H1 (cell line): Measurements from ENCODE around the gene HID1. TPM values are rescaled to one million over a fixed set of nuclear protein-coding genes. Genes with fewer than 3 reads are reported as not detected.

Experiments
- ASH2L ChIP-seq: fragments of 200-600, 300-600 bp; sonication (generic); IDR thresholded peaks from one replicate; pipeline ENCODE4 v1.7.1; 2017; ENCODE audit warnings: low read length
- CBX8 ChIP-seq: fragments of 300-800, 300-1000 bp; sonication (generic); IDR thresholded peaks from 2 replicates; pipeline ENCODE4 v1.7.1; 2016; ENCODE audit warnings: low read depth, low read length, borderline replicate concordance
- CHD7 ChIP-seq: fragments of 300-600 bp; sonication (generic); IDR thresholded peaks from 2 replicates; pipeline ENCODE4 v1.7.1; 2012; ENCODE audit warnings: low read length, moderate library complexity, mild to moderate bottlenecking, inconsistent platforms; ENCODE audit not compliant: insufficient replicate concordance
- CTCF ChIP-seq, 3 experiments: IDR thresholded peaks; 1 replicate in 2 of 3; 2 replicates in 1 of 3; pipeline versions ENCODE4 v1.5.1 to v1.6.1; 2011; ENCODE audit warnings: low read length in 3 of 3, mild to moderate bottlenecking in 3 of 3, inconsistent platforms in 2 of 3, low read depth in 1 of 3, moderate library complexity in 1 of 3; ENCODE audit not compliant: insufficient read depth in 1 of 3; ENCODE audit errors: control extremely low read depth in 1 of 3
- GTF2F1 ChIP-seq: IDR thresholded peaks from 2 replicates; pipeline ENCODE4 v1.6.1; 2012; ENCODE audit warnings: low read depth, low read length, improper control_type of control experiment, borderline replicate concordance
- KDM5A ChIP-seq: fragments of 200-600 bp; IDR thresholded peaks from 2 replicates; pipeline ENCODE4 v1.7.1; 2012; ENCODE audit warnings: mild to moderate bottlenecking, low read length, inconsistent platforms, mixed read lengths
- MAFK ChIP-seq: IDR thresholded peaks from 2 replicates; pipeline ENCODE4 v1.6.1; 2012; ENCODE audit warnings: low read depth, mild to moderate bottlenecking, improper control_type of control experiment, low read length
- POLR2A ChIP-seq, 2 experiments: IDR thresholded peaks; 1 replicate in 1 of 2; 2 replicates in 1 of 2; pipeline ENCODE4 v1.6.1; 2011; ENCODE audit warnings: low read depth in 2 of 2, low read length in 2 of 2, mild to moderate bottlenecking in 2 of 2; ENCODE audit errors: control extremely low read depth in 1 of 2
- POLR2AphosphoS5 ChIP-seq: IDR thresholded peaks from 2 replicates; pipeline ENCODE4 v1.6.1; 2011; ENCODE audit warnings: low read depth, low read length
- polyA plus RNA-seq, 7 experiments: library from polyadenylated mRNA; depleted of rRNA in 3 of 7; stranded (reverse) in 5 of 7; unstranded in 2 of 7; fragments of >200 nt in 5 of 7; fragments of 200-250 nt in 2 of 7; gene quantifications; 1 replicate in 5 of 7; 2 replicates in 1 of 7; 4 replicates in 1 of 7; pipeline versions ENCODE4 v1.2.1 to v1.2.3, GENCODE V29; 2011 to 2013; ENCODE audit warnings: missing spikeins in 2 of 7, mixed read lengths in 2 of 7
- total RNA-seq: library from RNA; stranded (reverse); fragmentation: NEBNext Ultra II Directional; extraction: Animal tissue kit (Norgen Biotek cat#: 25700); gene quantifications from 2 replicates; pipeline ENCODE4 v1.2.1, GENCODE V29; 2021

HID1 gene
- total and polyA plus RNA-seq, 2 of the 8 experiments (the other 6 are each of a cell fraction or from before 2014, with no cell fraction given) = 15.1 to 25.9 TPM

DNA sequence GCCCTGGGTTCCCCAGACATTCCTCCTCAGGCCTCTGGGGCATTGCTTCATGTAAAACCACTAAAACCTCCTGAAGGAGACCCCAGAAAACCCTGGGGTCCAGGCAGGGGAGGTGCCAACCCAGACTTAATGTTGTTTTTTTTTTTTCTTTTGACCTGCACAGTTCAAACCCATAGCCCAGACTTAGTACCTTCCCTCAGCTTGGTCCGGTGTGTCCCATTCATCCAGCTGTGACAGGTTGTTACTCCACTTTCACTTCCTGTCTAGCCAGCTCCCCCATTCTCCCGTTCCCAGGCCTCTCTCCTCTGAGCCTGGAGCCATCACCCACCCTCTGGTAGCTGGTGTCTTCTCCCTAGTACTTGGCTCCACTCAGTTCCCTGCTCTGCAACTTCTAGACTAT is 19.7 kb upstream of the HID1 start (continued):
- no peak for TF ChIP-seq CHD7
- TF ChIP-seq KDM5A = no peak
- no peak for TF ChIP-seq POLR2A (IDR thresholded peaks at IDR 0.05; ENCODE audit: control extremely low read depth in 1 of 2, low read depth in 2 of 2, low read length in 2 of 2)
- TF ChIP-seq CBX8 = no peak
- TF ChIP-seq GTF2F1 = no peak
- no peak for TF ChIP-seq POLR2AphosphoS5
- TF ChIP-seq MAFK = no peak
- no peak for TF ChIP-seq ASH2L
- no peak for TF ChIP-seq CTCF (IDR thresholded peaks at IDR 0.05; ENCODE audit: control extremely low read depth in 1 of 3, insufficient read depth in 1 of 3, low read depth in 1 of 3, low read length in 3 of 3)
